ENCODE data around the gene TMED1.

DNA sequence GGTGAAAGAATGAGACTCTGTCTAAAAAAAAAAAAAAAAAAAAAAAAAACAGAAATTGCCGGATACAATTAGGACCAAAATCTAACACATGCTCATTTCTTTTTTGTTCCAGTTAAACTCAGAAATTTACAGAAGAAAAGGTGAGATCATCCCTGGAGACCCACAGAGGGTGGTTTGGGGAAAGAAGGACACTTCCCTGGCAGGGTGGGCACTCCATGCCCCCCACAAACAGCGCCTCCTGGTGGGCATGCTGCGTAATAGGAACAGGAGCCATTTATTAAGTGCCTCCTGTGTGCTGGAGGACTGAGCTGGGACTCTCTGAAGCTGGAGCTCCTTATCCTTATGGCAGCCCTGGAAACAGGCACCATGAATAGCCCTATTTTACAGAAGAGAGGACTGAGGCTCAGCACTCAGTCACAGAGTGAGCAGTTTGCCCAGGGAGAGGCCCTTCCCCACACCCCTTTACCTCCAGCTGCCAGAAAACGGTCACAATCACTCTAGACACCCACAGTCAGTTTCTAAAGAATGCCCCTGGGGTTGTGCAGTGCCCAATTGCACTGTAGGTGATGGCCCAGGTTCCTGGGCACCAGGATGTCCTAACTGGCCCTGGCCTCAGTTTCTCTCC lies 22.3 kb upstream of the TMED1 start:
- TF ChIP-seq TAF1 (IDR thresholded peaks at IDR 0.05; ENCODE audit: low read depth) = no peak
- TF ChIP-seq, protein P1, sequence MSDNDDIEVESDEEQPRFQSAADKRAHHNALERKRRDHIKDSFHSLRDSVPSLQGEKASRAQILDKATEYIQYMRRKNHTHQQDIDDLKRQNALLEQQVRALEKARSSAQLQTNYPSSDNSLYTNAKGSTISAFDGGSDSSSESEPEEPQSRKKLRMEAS (IDR thresholded peaks at IDR 0.05) = no peak
